ENCODE measurements around the gene HEMGN.
A peak's percentile ranks its signal among the peaks of the same experiment; 100 is the strongest.

Gene HEMGN

DNA sequence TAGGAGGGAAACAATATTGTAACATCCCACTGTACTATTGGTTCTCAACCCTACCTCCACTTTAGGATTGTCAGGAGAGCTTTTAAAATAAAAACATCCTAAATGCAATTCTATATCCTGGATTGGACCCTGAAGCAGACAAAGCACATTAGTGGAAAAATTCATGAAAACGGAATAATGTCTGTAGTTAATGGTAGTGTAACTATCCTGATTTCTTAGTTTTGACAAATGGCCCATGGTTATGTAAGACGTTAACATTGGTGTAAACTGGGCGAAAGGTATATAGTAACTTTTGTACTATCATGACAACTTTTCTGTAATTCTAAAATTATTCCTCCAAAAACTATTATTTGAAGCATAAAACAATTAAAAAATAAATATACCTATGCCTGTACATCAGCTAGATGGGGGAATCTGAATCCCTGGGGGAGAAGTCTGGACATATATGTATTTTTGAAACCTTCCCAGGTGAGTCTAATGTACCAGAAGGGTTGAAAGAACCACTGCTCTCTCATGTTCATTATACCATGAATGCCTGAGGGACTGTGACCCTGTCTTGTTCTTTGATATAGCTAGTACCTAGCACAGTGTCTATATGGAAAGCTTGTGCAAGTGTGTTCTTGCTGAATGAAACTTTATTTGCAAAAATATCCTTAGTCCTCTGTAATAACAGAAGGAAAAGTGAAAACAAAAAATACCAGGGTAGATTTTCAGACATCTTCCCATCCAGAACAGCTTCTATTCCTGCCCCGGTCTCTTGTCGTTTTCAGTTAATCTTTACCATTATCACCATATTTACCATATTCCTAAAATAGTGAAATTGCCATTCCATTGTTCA, 12.3 kb downstream of the HEMGN start:
- no peak for DNase-seq

DNA sequence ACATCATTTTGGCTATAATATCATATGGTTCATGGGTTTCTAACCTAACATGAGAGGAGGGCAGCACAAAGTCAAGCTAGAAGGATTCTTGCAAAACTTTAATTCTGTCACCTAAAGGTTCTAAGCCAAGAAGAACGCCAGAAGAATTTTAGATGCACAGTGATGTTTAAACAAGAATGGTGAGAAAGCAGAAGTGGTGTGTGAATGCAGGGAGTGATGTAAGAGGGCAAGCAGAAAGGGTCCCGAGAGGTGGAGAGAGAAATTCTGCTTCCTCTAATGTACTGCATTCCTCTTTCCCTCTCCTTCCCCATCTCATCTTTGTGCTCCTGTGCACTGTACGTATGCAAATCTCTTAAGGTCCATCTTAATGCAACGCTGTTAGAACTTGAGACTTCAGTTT, 13.6 kb downstream of the HEMGN start:
- DNase-seq: no peak

DNA sequence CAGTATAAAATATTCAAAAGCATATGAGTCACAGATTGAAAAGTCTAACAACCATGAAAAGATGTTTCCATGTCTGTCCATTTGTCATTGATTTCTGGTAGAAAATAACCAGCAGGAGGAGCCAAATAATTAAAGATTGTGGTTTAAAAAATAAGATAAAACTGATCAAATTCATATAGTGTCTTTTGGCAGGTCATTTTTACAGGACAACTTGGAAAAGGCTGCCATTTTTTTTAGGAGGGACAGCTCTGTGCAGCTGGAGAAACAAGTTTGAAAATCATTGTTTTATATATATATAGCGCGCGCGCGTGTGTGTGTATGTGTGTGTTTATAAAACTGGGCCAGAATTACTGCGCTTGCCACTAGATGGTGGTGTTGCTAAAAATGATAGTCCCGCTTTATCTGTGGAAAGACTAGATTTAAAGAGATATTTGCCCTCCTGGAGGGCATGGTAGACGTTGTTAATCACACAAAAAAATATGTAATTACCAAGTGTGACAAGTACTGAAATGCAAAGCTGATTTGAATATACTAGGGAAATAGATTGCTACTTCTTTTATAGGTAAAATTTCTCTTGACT, 14.4 kb downstream of the HEMGN start:
- peak; percentile 52 for DNase-seq

DNA sequence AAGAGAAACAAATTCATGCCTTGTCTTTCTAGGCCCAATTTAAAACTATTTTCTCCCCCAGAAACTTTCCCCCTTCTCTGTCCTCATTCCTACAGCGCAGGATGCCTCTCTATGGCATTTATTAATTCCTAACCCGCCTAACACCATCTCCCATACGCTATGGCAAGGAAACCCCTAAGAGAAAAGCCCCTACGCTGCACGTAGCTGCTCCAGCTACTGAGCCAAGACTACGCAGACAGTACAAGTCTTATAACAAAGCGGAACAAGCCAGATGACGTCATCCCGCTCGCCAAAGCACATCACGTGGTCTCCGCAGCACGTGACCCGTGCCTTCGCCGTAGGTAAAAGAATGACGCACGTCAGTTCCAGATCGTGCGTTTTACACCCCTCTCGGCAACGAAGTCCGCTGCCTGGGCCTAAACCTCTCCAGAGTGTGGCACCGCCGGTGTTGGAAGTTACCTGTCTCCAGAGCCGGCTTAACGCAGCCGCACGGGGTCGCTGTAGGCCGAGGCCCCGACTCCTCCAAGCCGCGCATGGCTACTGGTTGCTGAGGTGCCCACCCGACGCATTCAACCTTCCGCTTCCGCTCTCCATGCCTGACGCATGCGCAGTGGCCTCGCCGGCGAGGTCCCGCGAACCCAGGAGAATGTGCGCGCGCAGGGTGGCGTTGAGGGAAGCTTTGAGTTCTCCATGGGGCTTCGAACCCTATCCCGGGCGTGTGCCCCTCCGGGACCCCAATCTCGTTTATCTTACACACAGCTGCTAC, 15.8 kb downstream of the HEMGN start, which contains the start of gene TRMO:
TRMO (minus strand) TSS at position 542 of the 766 bp plus-strand sequence; CDS start at position 535, 7 bp downstream.
- DNase-seq: peak; percentile 92

DNA sequence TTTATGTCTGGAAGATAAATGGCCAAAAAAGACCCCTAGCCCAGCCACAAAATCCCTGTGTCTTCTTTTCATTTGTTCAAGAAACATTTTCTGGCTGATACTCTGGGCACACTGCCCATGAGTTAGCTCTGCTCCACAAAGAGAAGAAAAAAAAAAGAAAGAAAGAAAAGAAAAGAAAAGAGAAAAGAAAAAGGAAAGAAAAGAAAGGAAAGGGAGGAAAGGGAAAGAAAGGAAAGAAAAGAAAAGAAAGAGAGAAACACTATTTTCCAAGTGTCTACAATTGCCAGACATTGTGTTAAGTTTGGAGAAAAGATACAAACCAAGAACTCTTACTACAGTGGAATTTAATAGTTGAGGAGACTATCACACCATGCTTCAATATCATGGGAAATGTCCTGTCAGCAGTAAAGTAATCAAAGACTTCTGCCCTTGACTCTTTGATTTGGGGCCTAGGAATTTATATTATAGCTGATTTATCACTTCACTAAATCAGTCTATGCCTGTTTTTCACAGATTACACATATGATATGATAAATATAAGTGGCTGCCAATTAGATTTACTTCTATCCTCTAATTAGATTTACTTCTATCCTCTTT, 18.7 kb downstream of the HEMGN start:
- DNase-seq: no peak

DNA sequence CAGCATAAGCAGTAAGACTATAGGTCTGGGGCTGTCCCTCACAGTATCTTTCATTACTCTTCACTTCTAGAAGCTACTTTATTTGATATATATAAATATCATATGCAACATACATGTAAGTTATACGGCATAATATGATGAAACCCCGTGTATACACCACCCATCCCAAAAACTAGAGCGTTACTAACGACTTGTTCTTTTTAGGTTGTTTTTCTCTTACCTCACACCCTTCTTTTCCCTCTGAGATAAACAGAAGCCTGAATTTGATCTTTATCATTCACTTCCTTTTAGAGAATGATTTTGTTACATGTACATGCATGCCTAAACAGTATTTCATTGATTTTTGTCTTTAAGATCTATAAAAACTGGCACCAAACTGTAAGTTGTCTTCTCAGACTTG, 19.4 kb downstream of the HEMGN start:
- no peak for DNase-seq

DNA sequence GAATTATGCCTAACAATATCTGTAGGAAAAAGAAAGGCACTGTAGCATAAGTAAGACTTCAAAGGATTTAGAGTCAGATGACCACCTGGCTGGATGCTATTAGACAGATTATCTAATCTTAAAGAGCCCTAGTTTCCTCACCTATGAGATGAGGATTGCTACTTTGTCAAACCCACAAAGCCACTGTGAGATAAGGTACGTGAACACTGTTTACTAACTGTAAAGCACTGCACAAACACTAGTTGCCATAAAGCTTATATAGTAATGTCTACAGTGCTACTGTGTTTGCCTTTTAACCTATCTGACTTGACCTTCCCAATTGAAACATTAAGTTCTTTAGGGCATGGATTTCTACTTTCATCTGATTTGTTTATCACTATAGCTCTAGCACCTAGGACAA, 26.0 kb downstream of the HEMGN start:
- DNase-seq: no peak

DNA sequence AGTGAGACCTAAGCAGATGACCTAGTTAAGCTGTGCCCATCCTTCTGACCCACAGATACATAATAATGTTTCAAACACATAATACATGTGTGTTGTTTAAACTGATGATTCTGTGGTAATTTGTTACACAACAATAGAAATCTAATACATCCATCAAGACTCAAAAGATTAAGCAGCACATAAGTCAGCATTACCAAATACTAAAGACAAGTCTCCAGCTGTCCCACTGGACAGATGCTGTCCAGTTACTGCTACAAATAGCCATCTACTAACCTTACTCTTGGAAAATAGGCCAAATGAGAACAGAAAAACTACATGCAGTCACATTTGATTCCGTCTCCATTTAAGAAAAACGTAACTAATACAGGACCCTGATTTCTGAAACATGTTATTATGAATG, 26.4 kb downstream of the HEMGN start:
- no peak for DNase-seq

DNA sequence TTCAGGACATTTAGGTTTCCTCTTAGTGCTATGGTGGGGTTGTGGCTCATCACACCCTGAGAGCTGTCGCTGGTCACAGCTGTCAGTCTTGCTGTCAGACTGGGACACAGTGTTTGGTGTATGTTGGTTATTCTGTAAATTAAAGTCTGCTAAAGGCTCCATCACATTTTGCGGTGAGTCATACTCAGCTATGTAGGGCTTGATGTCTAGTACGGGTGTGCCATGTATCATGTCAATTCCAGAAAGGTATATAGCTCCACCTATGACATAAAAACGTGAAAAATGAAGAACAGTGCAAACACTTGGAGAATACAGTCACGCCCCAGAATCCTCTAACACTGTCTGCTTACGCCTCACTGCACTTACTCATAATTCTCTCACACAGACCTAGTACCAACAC, 27.6 kb downstream of the HEMGN start:
- DNase-seq: no peak

DNA sequence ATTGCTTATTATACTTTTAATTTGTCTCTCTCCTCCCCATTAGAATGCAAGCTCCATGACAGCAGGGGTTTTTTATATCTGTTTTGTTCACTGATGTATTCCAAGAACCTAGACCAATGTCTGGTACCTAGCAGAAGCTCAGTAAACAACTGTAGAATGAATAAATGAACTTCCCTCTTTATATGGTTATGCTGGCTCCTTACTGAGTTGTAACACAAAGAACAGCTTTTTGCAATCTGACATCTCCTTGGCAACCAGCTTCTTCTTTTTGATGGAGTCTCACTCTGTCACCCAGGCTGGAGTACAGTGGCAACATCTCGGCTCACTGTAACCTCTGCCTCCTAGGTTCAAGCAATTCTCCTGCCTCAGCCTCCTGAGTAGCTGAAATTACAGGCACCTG, 29.3 kb downstream of the HEMGN start:
- DNase-seq: no peak

DNA sequence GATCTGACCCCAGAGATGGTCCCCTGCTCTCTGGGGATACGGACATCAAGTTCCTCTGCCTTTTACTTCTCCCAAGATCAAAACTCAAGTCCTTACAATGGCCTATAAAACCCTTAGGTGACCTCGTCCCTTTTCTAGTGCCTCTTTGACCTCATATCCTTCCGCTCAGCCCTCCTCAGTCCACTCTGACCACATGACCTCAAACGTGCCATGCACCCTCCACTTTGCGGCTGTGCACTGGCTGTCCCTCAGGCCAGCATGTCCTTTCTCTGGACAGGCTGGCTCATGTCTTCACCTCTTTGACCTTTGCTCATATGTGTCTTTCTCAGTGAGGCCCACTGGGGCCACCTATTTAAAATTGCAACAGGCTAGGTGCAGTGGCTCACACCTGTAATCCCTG, 30.3 kb downstream of the HEMGN start:
- no peak for DNase-seq

DNA sequence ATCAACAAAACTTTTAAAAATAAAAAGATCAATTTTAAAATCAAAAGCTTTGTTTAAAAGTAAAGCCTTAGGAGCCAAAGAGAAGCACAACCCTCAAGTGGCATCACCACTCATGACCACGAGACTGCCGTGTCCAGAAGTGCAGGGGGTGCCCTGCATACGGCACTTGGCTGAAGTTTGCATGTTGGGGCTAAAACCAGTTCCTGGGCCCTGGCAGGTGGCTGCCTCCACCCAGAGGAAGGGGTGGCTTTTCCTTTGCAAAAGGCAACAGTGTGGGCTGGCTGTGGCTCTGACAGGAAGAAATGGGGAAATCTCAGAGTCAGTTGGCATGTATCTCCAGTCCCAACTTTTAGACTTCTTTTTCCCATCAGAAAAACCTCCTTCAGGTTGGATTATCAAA, 30.9 kb downstream of the HEMGN start:
- no peak for DNase-seq

DNA sequence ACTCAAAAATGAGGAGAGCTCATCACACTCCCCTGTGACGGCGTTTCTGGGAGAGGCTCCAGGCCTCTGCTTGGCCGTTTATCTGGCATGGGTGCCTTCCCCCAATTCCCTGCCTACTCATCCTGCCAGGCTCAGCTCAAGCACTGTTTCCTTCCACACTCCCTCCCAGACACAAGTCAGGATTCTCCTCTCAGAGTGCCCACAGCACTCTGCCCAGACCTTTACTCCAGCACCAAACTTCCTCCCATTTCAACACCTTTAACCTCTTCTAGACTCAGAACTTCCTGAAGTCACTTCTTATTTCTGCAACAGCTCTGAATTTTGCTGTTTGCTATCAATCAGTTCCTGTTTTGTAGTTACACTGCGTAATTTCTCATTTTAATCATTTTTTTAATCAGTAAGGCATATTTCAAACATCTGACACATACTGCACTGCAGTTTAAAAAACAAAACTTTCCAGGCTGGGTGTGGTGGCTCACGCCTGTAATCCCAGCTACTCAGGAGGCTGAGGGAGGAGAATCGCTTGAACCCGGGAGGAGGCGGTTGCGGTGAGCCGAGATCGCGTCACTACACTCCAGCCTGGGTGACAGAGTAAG, 31.6 kb downstream of the HEMGN start:
- no peak for DNase-seq

DNA sequence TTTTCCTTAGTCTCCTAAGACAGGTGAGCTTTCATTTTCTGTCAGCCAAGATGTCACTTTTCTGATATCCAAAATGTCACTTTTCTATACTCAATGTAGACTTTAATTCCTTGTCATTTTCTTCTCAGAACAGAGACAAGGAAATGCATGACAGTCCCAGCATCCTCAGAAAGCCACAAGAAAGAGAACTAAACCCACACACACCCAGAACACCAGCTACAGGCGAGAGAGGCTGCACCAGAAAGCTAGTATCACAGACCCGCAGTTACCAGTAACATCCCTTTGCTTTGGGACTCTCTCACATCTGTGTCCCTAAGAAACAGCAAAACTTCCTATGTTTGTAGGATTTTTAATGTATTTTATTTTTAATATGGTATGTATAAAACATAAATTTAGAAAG, 32.7 kb downstream of the HEMGN start:
- no peak for DNase-seq

DNA sequence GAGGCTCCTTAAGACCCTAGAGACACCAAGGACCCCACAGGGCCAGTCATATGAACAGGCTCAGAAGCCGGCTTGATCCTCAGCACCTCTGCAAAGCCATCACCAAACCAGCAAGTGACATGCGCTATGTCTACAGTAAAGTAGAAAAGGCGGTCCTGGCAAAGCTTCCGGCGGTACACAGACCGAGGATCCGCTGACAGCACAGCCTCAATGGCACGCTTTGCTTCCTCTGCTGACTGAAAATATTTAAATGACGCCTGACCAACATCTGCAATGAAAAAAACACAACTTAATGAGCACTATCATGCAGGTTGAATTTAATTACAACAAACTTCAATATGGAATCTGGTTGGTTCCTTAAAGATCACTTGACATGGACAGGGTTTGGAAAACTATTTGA, 33.2 kb downstream of the HEMGN start:
- no peak for DNase-seq

DNA sequence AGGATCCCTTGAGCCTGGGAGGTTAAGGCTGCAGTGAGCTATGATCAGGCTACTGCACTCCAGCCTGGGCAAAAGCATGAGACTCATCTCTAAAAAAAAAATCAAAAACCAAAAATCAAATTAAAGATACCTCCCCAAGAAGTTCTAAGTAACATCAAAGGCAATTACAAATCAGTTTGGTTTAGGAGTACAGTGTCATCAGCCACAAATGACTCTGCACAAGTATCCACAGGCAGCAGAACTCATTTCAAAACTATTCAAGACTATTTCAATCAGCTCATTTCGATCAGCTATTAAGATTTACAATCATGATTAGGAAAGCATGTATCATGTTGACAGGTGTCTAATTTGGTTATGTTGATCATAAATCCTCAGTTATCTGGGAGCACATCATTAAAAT, 34.8 kb downstream of the HEMGN start:
- DNase-seq: no peak

DNA sequence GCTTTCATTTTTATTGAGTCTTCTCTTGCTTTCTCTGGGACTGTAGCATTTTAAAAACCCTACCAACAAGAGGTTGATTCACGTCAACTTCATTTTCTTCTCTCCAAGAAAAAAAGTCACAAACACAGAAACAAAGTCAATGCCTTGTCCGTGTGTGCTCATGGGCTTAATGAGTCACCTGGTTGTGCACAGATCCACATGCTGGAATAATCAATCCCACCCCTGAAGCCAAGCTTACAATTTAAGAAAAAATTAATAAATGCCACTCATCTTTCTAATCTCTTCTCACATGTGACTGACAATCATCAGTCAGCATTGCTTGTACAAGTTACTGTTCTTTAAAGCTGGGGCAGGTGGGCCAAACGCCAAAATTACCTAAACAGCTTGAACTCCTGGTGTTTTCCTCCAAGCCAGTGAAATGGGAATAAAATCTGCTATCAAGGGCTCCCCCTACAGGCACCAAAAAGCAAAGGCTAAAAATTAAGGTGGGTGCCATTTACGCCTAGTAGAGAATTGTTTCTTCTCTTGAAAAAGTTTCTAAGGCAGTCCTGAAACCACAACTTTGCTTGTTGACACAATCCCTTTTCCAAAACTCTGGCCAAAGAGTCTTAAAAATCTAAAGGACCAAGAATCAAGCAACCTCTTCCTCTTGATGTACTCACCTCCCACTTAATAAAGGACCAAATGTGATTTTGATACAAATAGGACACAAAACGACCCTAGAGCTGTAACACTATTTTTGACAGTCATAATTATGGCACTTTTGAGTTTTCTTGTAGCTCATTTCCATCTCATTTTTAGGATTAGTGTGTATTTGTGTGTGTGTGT, 37.0 kb downstream of the HEMGN start:
- no peak for DNase-seq

DNA sequence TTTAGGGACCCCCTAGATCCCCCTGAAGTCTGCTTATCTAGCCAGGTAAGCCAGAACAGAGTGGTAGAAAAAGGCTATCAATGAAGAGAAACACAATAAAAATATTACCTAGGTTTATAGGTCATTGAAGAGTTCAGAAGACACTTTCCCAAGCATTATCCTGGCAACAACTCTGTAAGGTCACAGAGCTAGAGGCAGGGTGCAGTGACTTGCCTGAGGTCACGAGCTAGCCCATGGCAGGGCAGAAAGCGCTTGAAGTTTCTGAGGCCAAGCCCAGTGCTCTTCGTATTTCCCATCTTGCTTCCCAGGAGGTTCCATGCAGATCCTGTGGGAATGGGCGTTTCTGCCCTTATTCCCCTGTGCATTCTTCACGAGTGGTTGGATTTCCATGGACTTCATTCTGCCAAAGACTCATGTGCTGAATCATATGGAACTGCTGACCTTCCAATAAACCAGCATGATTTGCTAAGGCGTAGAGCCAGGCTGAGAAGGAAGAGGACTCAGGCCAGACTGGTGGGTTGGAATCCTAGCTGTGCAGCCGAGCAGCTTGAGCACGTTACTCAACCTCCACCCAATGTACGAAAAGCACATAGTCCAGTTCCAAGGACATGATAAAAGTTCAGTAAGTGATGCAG, 37.8 kb downstream of the HEMGN start:
- no peak for DNase-seq

DNA sequence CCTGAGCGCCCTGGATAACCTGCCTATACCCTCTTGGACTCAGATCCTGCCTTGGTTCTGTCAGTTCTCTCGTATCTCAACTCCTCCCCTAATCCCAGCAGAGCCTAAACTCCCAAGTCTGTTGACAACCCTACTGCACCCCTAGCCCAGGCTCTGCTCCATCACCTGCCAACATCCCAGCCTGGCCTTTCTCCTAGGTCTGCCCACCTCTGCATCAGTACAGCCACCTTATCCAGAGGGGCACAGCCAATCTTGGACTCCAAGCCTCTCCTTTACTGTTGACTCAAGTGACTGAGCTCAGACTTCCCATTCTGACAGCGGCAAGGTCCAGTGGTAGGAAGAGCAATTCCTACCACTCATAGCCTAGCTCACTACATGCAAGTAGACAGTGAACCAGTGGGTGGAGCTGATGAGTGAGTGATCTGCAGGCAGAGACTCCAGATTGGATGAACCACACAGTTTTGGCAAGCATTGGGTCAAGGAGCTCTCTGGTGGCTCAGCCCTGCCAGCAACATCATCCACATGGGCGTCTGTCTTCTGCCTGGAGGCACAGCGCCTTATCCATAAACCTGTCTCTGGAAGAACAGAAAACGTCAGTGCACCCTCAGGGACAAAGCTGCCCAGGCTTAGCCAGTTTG, 42.2 kb downstream of the HEMGN start:
- no peak for DNase-seq

DNA sequence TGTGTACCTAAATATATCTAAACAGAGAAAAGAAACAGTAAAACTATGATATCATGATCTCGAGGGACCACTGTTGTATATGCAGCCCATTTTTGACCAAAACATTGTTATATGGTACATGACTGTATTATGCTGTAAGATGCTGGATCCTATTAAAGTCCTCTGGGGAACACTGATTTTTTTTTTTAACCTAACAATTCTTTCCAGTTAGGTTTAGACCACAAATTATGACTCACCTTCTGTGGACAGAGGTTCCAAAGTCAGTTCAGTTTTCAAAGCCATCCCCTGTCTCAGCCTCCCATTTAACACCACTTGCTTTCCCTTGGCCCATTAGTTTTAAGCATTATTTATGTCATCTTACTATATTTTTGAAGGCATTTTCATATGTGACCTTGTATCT, 42.8 kb downstream of the HEMGN start:
- DNase-seq: no peak

DNA sequence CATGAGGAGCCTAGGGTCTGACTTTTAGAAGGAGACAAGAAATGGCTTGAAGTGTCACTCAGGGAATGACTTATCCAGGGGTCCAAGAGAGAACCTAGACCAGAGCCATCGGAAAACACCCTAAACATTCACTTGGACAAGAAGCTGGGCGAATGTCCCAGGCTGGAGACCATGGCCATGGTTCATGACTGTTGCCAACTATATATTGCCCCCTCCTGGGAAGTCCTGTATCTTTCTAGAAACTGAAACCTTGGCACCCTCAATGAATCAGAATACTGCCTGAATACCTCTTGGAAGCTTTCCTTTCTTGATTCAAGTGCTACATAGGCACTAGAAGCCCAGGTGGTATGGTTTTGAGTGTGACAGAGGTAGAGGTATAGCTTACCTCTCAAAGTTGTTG, 45.6 kb downstream of the HEMGN start:
- no peak for DNase-seq
